H1 (cell line): ENCODE data around the gene NFX1. TPM values are rescaled to one million over a fixed set of nuclear protein-coding genes. Genes with fewer than 3 reads are reported as not detected.
"Not testable (repeated sequence)": the region's sequence is repeated elsewhere in the genome, so short reads cannot be mapped to it uniquely, and the experiment has no call there.

Source experiments
- CTCF ChIA-PET: fragments of 300-600 bp; sonication (Branson Sonifier 250); formaldehyde crosslinking; loops from one replicate; lab custom pipeline; 2021; ENCODE audit not compliant: partially characterized antibody; lab: Charles Lee
- POLR2A ChIA-PET: fragments of 300-600 bp; sonication (Branson Sonifier 250); formaldehyde crosslinking; loops from one replicate; lab custom pipeline; 2021; ENCODE audit warnings: inconsistent platforms; ENCODE audit not compliant: partially characterized antibody; lab: Charles Lee
- DNase-seq, 2 experiments: peaks; one replicate each; pipeline versions ENCODE4 v3.0.0 to v3.0.0-alpha.2; 2010 to 2022; ENCODE audit warnings: low spot score in 2 of 2, low read depth in 1 of 2, mixed read lengths in 1 of 2
- FAIRE-seq: peaks from 2 replicates; lab custom pipeline; 2011; peaks lifted over from hg19 to GRCh38; lab: Jason Lieb, UNC
- H2AFZ ChIP-seq: 2 replicates; pipeline ENCODE4 v1.8.1; 2012; ENCODE audit warnings: low read length, inconsistent platforms
- H2AK5ac ChIP-seq: 2 replicates; pipeline ENCODE4 v1.6.1; 2013; ENCODE audit warnings: low read depth, low read length
- H2BK120ac ChIP-seq: replicated peaks from 2 replicates; pipeline ENCODE3; 2013; ENCODE audit warnings: low read depth, low read length, inconsistent platforms
- H2BK12ac ChIP-seq: 2 replicates; pipeline ENCODE4 v1.6.1; 2013; ENCODE audit warnings: low read depth, low read length
- H2BK15ac ChIP-seq: 2 replicates; pipeline ENCODE4 v1.6.1; 2013; ENCODE audit warnings: low read length
- H2BK20ac ChIP-seq: 2 replicates; pipeline ENCODE4 v1.6.1; 2013; ENCODE audit warnings: low read length
- H2BK5ac ChIP-seq: 2 replicates; pipeline ENCODE4 v1.6.1; 2013; ENCODE audit warnings: low read depth, low read length
- H3K14ac ChIP-seq: 2 replicates; pipeline ENCODE4 v1.6.1; 2013; ENCODE audit warnings: inconsistent platforms; ENCODE audit not compliant: insufficient read length
- H3K18ac ChIP-seq: 2 replicates; pipeline ENCODE4 v1.6.1; 2013; ENCODE audit warnings: low read length; ENCODE audit errors: extremely low read depth
- H3K23ac ChIP-seq: 2 replicates; pipeline ENCODE4 v1.6.1; 2013; ENCODE audit warnings: inconsistent platforms; ENCODE audit not compliant: insufficient read length
- H3K23me2 ChIP-seq: 2 replicates; pipeline ENCODE4 v1.6.1; 2013; ENCODE audit warnings: low read depth, low read length
- H3K27ac ChIP-seq: 2 replicates; pipeline ENCODE4 v1.6.1; 2011; ENCODE audit warnings: low read depth, low read length, inconsistent platforms
- H3K27me3 ChIP-seq, 4 experiments: replicated peaks in 1 of 4; 1 replicate in 1 of 4; 2 replicates in 3 of 4; pipeline versions ENCODE4 v1.6.1 to v1.8.1; 2011 to 2013; ENCODE audit warnings: low read length in 3 of 4, mild to moderate bottlenecking in 3 of 4, inconsistent platforms in 2 of 4, mixed read lengths in 2 of 4, moderate library complexity in 1 of 4; ENCODE audit not compliant: control insufficient read depth in 3 of 4, insufficient read depth in 3 of 4; ENCODE audit errors: extremely low read depth in 1 of 4
- H3K36me3 ChIP-seq, 4 experiments: 2 replicates each; pipeline versions ENCODE4 v1.6.1 to v1.8.1; 2011 to 2013; ENCODE audit warnings: mild to moderate bottlenecking in 4 of 4, low read length in 3 of 4, moderate library complexity in 2 of 4, control low read depth in 1 of 4, inconsistent platforms in 1 of 4; ENCODE audit not compliant: insufficient read depth in 4 of 4, control insufficient read depth in 2 of 4
- H3K4ac ChIP-seq: replicated peaks from 2 replicates; pipeline ENCODE3; 2013; ENCODE audit warnings: low read length, low read depth, mixed read lengths, inconsistent platforms; ENCODE audit not compliant: insufficient read length
- H3K4me1 ChIP-seq, 4 experiments: replicated peaks in 1 of 4; 1 replicate in 1 of 4; 2 replicates in 3 of 4; pipeline versions ENCODE4 v1.6.1 to v1.8.1; 2011 to 2013; ENCODE audit warnings: low read length in 3 of 4, inconsistent platforms in 2 of 4, mixed read lengths in 1 of 4; ENCODE audit not compliant: insufficient read depth in 4 of 4, control insufficient read depth in 3 of 4
- H3K4me2 ChIP-seq, 2 experiments: 2 replicates each; pipeline versions ENCODE4 v1.6.1 to v1.8.1; 2011 to 2013; ENCODE audit warnings: low read depth in 2 of 2, low read length in 2 of 2, control low read depth in 1 of 2, inconsistent platforms in 1 of 2, mild to moderate bottlenecking in 1 of 2; ENCODE audit not compliant: insufficient read depth in 1 of 2
- H3K4me3 ChIP-seq, 4 experiments: fragments of 200-600, 300-600 bp in 1 of 4; sonication (generic), shearing (Covaris generic), sonication (Bioruptor Twin) in 1 of 4; 2 replicates each; pipeline versions ENCODE4 v1.5.1 to v1.8.1; 2011 to 2016; ENCODE audit warnings: low read length in 4 of 4, low read depth in 3 of 4, control low read depth in 2 of 4, inconsistent platforms in 2 of 4, mild to moderate bottlenecking in 2 of 4, mixed read lengths in 1 of 4, moderate library complexity in 1 of 4; ENCODE audit not compliant: insufficient read depth in 2 of 4; ENCODE audit errors: extremely low read depth in 1 of 4
- H3K56ac ChIP-seq: replicated peaks from 2 replicates; pipeline ENCODE3; 2013; ENCODE audit warnings: low read depth, mild to moderate bottlenecking, mixed read lengths, low read length, inconsistent platforms; ENCODE audit not compliant: insufficient read length
- H3K79me1 ChIP-seq: 2 replicates; pipeline ENCODE4 v1.6.1; 2013; ENCODE audit warnings: low read depth, low read length, control low read depth
- H3K79me2 ChIP-seq, 2 experiments: 2 replicates each; pipeline versions ENCODE4 v1.6.1 to v1.8.1; 2012 to 2013; ENCODE audit warnings: low read length in 2 of 2, mild to moderate bottlenecking in 2 of 2, inconsistent platforms in 1 of 2; ENCODE audit not compliant: insufficient read depth in 2 of 2, control insufficient read depth in 1 of 2
- H3K9ac ChIP-seq, 4 experiments: replicated peaks in 1 of 4; 1 replicate in 1 of 4; 2 replicates in 3 of 4; pipeline versions ENCODE4 v1.6.1 to v1.8.1; 2011 to 2013; ENCODE audit warnings: low read depth in 3 of 4, low read length in 3 of 4, control low read depth in 2 of 4, mild to moderate bottlenecking in 2 of 4, moderate library complexity in 2 of 4, inconsistent platforms in 1 of 4; ENCODE audit errors: extremely low read depth in 1 of 4
- H3K9me3 ChIP-seq, 2 experiments: 2 replicates each; pipeline versions ENCODE4 v1.6.1 to v1.8.1; 2012 to 2013; ENCODE audit warnings: mild to moderate bottlenecking in 2 of 2, moderate library complexity in 2 of 2, control low read depth in 1 of 2, inconsistent platforms in 1 of 2, low read depth in 1 of 2, low read length in 1 of 2, mixed read lengths in 1 of 2; ENCODE audit not compliant: insufficient read depth in 2 of 2
- H4K20me1 ChIP-seq, 2 experiments: replicated peaks in 1 of 2; 2 replicates each; pipeline versions ENCODE3 to v1.8.1; 2011 to 2013; ENCODE audit warnings: inconsistent platforms in 2 of 2, low read length in 2 of 2, mild to moderate bottlenecking in 1 of 2; ENCODE audit not compliant: insufficient read depth in 2 of 2, control insufficient read depth in 1 of 2
- H4K5ac ChIP-seq: 2 replicates; pipeline ENCODE4 v1.6.1; 2013; ENCODE audit warnings: low read length, low read depth, mixed read lengths, inconsistent platforms; ENCODE audit not compliant: insufficient read length
- H4K8ac ChIP-seq: 2 replicates; pipeline ENCODE4 v1.8.0; 2013; ENCODE audit warnings: mild to moderate bottlenecking, moderate library complexity, low read length, inconsistent platforms; ENCODE audit not compliant: insufficient read depth; ENCODE audit errors: extremely low read depth
- H4K91ac ChIP-seq: replicated peaks from 2 replicates; pipeline ENCODE3; 2013; ENCODE audit warnings: low read length, mixed read lengths, inconsistent platforms; ENCODE audit not compliant: insufficient read length
- CEBPB ChIP-seq: IDR thresholded peaks from 2 replicates; pipeline ENCODE4 v1.6.1; 2012; ENCODE audit warnings: low read depth, low read length
- WGBS, 2 experiments: shearing (Covaris generic) in 1 of 2; methylation state at CpG; one replicate each; pipeline versions ENCODE4 v1.1.6 to v1.1.7; 2013 to 2015; ENCODE audit warnings: low lambda C conversion rate in 2 of 2, mixed read lengths in 2 of 2, inconsistent platforms in 1 of 2, low coverage in 1 of 2, missing lambda C conversion rate in 1 of 2; ENCODE audit not compliant: insufficient replicate concordance in 2 of 2, insufficient coverage in 1 of 2, insufficient read length in 1 of 2; ENCODE audit errors: extremely low coverage in 1 of 2, missing lambda C conversion rate in 1 of 2; 5-methylcytosine and 5-hydroxymethylcytosine counted together
- polyA plus RNA-seq, 7 experiments: library from polyadenylated mRNA; depleted of rRNA in 3 of 7; stranded (reverse) in 5 of 7; unstranded in 2 of 7; fragments of >200 nt in 5 of 7; fragments of 200-250 nt in 2 of 7; gene quantifications; 1 replicate in 5 of 7; 2 replicates in 1 of 7; 4 replicates in 1 of 7; pipeline versions ENCODE4 v1.2.1 to v1.2.3, GENCODE V29; 2011 to 2013; ENCODE audit warnings: missing spikeins in 2 of 7, mixed read lengths in 2 of 7
- total RNA-seq: library from RNA; stranded (reverse); fragmentation: NEBNext Ultra II Directional; extraction: Animal tissue kit (Norgen Biotek cat#: 25700); gene quantifications from 2 replicates; pipeline ENCODE4 v1.2.1, GENCODE V29; 2021

The NFX1 gene
- total and polyA plus RNA-seq, 2 of the 8 experiments (the other 6 are each of a cell fraction or from before 2014, with no cell fraction given) = 19.4 to 28.4 TPM

DNA sequence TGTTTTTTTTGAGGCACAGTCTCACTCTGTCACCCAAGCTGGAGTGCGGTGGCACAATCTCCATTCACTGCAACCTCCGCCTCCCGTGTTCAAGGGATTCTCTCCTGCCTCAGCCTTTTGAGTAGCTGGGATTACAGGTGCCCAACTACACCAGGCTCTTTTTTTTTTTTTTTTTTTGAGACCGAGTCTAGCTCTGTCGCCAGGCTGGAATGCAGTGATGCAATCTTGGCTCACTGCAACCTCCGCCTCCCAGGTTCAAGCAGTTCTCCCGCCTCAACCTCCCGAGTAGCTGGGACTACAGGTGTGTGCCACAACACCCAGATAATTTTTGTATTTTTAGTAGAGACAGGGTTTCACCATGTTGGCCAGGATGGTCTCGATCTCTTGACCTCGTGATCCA lies 92.1 kb downstream of the NFX1 start:
- H3K4me1 ChIP-seq, H3K9ac ChIP-seq, H2BK120ac ChIP-seq, H3K56ac ChIP-seq, H3K23ac ChIP-seq, FAIRE-seq, H4K8ac ChIP-seq, H3K36me3 ChIP-seq, H2AFZ ChIP-seq, H3K79me1 ChIP-seq, H3K23me2 ChIP-seq, H3K27me3 ChIP-seq, H3K18ac ChIP-seq, H3K27ac ChIP-seq, H2BK12ac ChIP-seq, H2BK15ac ChIP-seq, H4K91ac ChIP-seq, H3K9me3 ChIP-seq, H3K4me2 ChIP-seq, H3K14ac ChIP-seq, H4K5ac ChIP-seq, H2BK5ac ChIP-seq, H4K20me1 ChIP-seq, DNase-seq, H3K4me3 ChIP-seq, H3K4ac ChIP-seq, H3K79me2 ChIP-seq, H2AK5ac ChIP-seq, H2BK20ac ChIP-seq: not testable (repeated sequence)
- 86% methylated on average over 9 of the region's 10 CpGs; no CpG with 5 or more reads in 1 of the 2 experiments for WGBS, 2 experiments
- ChIA-PET CTCF (interaction anchor here (0.7 to 5.9 kb wide), 5 partner anchors 9 to 70 kb away, joined by 3 to 52 read pairs (median 6); partner anchors contain the start of gene AQP3), POLR2A (interaction anchor here (0.7 to 2.8 kb wide), 2 partner anchors 10 to 63 kb away, joined by 3 to 14 read pairs; no protein-coding TSS in a partner anchor)
- TF ChIP-seq CEBPB = peak; percentile 66; the same call in 1 of the 2 replicates

DNA sequence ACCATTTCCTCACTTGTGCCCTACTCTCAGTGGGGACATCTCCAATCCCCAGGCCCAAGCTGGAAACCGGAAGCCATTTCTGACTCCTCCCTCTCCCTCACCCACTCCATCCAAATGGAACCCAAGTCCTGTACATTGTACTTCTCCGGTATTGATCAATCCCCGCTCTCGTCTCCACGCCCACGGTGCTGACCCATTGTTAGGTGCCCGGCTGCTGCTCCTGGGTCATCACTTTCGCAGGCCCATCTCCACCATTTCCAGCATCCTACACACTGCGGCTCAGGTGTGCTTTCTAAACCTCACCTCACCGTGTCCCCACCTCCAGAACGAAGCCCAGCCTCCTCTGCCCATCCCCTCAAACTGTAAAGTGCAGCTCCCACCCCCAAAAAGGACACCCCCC lies 93.1 kb downstream of the NFX1 start:
- not testable (repeated sequence) for H3K79me2 ChIP-seq, H3K4me3 ChIP-seq, H3K27me3 ChIP-seq, H3K23ac ChIP-seq, H3K9me3 ChIP-seq, H4K8ac ChIP-seq, H3K23me2 ChIP-seq, DNase-seq, H4K91ac ChIP-seq, H3K27ac ChIP-seq, H2AK5ac ChIP-seq, H3K18ac ChIP-seq, H3K9ac ChIP-seq, H2BK120ac ChIP-seq, H2BK15ac ChIP-seq, H4K5ac ChIP-seq, H3K79me1 ChIP-seq, H2BK20ac ChIP-seq, H2BK5ac ChIP-seq, H3K4ac ChIP-seq, H3K14ac ChIP-seq, H2AFZ ChIP-seq, H2BK12ac ChIP-seq, H4K20me1 ChIP-seq, H3K4me2 ChIP-seq, H3K36me3 ChIP-seq, FAIRE-seq, H3K4me1 ChIP-seq, H3K56ac ChIP-seq
- ChIA-PET POLR2A (interaction anchor here (0.7 kb wide), 1 partner anchor 9 kb away, joined by 3 read pairs; no protein-coding TSS in a partner anchor), CTCF (interaction anchor here (1.4 to 5.9 kb wide), 3 partner anchors 20 to 69 kb away, joined by 3 to 52 read pairs (median 4); partner anchors contain the start of gene AQP3)
- WGBS, 2 experiments = 85% methylated on average over 11 of the region's 11 CpGs; no CpG with 5 or more reads in 1 of the 2 experiments
